ENCODE measurements around the gene ADAMTSL4. TPM values are rescaled to one million over a fixed set of nuclear protein-coding genes. Genes with fewer than 3 reads are reported as not detected.
"Not testable (repeated sequence)": the region's sequence is repeated elsewhere in the genome, so short reads cannot be mapped to it uniquely, and the experiment has no call there.

The ADAMTSL4 gene
- total RNA-seq, 1 donor from 2014 or later = 46.3 TPM

GRCh38 chr1:150603711-150604110 lies 54.5 kb downstream of the ADAMTSL4 start:
- H3K27ac ChIP-seq (replicated peaks) = peak overlapping the region; percentile 83
- no peaks in the 10 kb centered on the region for H3K9me3 ChIP-seq (replicated peaks)
- H3K27me3 ChIP-seq (ENCODE audit: low read depth) = no peaks in the 10 kb centered on the region
- H3K36me3 ChIP-seq = peaks cover 9% of the 10 kb centered on the region
- peaks cover 17% of the 10 kb centered on the region for H3K4me1 ChIP-seq
- no peak overlapping the region for H3K4me3 ChIP-seq
- DNase-seq = no peak
- intact Hi-C loops (cut with micrococcal nuclease) = no loop called here
- TF ChIP-seq CTCF (IDR thresholded peaks at IDR 0.05; ENCODE audit: borderline replicate concordance) = no peak

- Histone ChIP-seq H3K4me3 (no peak overlapping the region), H3K9me3 (replicated peaks) (no peaks in the 10 kb centered on the region), H3K36me3 (peaks cover 9% of the 10 kb centered on the region), H3K4me1 (peaks cover 20% of the 10 kb centered on the region), H3K27ac (replicated peaks) (peak overlapping the region; percentile 83), H3K27me3 (ENCODE audit: low read depth) (no peaks in the 10 kb centered on the region)
- DNase-seq = no peak
- intact Hi-C loops (cut with micrococcal nuclease) = no loop called here
- TF ChIP-seq CTCF (IDR thresholded peaks at IDR 0.05; ENCODE audit: borderline replicate concordance) = no peak
Measured at GRCh38 chr1:150604226-150604588, 55.0 kb downstream of the ADAMTSL4 start.

- H3K27me3 ChIP-seq (ENCODE audit: low read depth); H3K4me3 ChIP-seq; DNase-seq; H3K36me3 ChIP-seq; intact Hi-C loops (cut with micrococcal nuclease); H3K9me3 ChIP-seq (replicated peaks): not testable (repeated sequence)
- H3K4me1 ChIP-seq = peaks cover 32% of the 10 kb centered on the region
- H3K27ac ChIP-seq (replicated peaks) = peak overlapping the region; percentile 83
Measured at GRCh38 chr1:150605451-150605731, 56.2 kb downstream of the ADAMTSL4 start.

GRCh38 chr1:150606463-150607142 lies 57.4 kb downstream of the ADAMTSL4 start:
- Histone ChIP-seq H3K27ac (replicated peaks) (no peak overlapping the region), H3K4me3 (no peak overlapping the region), H3K9me3 (replicated peaks) (no peaks in the 10 kb centered on the region), H3K4me1 (peaks cover 44% of the 10 kb centered on the region), H3K27me3 (ENCODE audit: low read depth) (no peaks in the 10 kb centered on the region), H3K36me3 (no peaks in the 10 kb centered on the region)
- DNase-seq = no peak
- intact Hi-C loops (cut with micrococcal nuclease) = no loop called here
- no peak for TF ChIP-seq CTCF (IDR thresholded peaks at IDR 0.05; ENCODE audit: borderline replicate concordance)

GRCh38 chr1:150609732-150610131 lies 60.5 kb downstream of the ADAMTSL4 start:
- H3K36me3 ChIP-seq = no peaks in the 10 kb centered on the region
- no peak overlapping the region for H3K4me3 ChIP-seq
- H3K27ac ChIP-seq (replicated peaks) = peak overlapping the region; percentile 85
- no peak for DNase-seq
- no peaks in the 10 kb centered on the region for H3K9me3 ChIP-seq (replicated peaks)
- intact Hi-C loops (cut with micrococcal nuclease) = no loop called here
- peaks cover 64% of the 10 kb centered on the region for H3K4me1 ChIP-seq
- H3K27me3 ChIP-seq (ENCODE audit: low read depth) = no peaks in the 10 kb centered on the region
- no peak for TF ChIP-seq CTCF (IDR thresholded peaks at IDR 0.05; ENCODE audit: borderline replicate concordance)

Small RNA genes lying within 50 kb of the gene (microRNA-seq; reads per million reads assigned to microRNA genes)
- not detected for gene MIR4257

Other genes starting within 250 kb of the ADAMTSL4 start
- 19.3 TPM for gene PRPF3, start 227.9 kb upstream of the ADAMTSL4 start, total RNA-seq
- 22.9 TPM for gene RPRD2, start 185.3 kb upstream of the ADAMTSL4 start, total RNA-seq
- 32.2 TPM for gene TARS2, start 62.0 kb upstream of the ADAMTSL4 start, total RNA-seq
- gene ECM1, start 41.3 kb upstream of the ADAMTSL4 start, total RNA-seq = 20.1 TPM
- 0.44 TPM for gene FALEC, start 33.7 kb upstream of the ADAMTSL4 start, total RNA-seq
- gene MCL1, start 30.2 kb downstream of the ADAMTSL4 start, total RNA-seq = 97.0 TPM
- gene ENSA, start 80.2 kb downstream of the ADAMTSL4 start, total RNA-seq = 129 TPM
- 16.9 TPM for gene GOLPH3L, start 147.7 kb downstream of the ADAMTSL4 start, total RNA-seq
- gene HORMAD1, start 171.5 kb downstream of the ADAMTSL4 start, total RNA-seq = not detected
- 27.5 TPM for gene CTSS, start 216.4 kb downstream of the ADAMTSL4 start, total RNA-seq

Measured in left ventricle myocardium inferior (tissue), 1 donor.